PC-3 (cell line): ENCODE measurements around the gene ATP8A2. TPM values are rescaled to one million over a fixed set of nuclear protein-coding genes. Genes with fewer than 3 reads are reported as not detected.

Source experiments
- ATAC-seq: fragments of 200-7000 bp; cut with Tn5 transposase; 2 replicates; pipeline ENCODE4 v1.9.1; 2020; ENCODE audit warnings: mild to moderate bottlenecking, moderate library complexity
- BruUV-seq: library from RNA; stranded (reverse); fragments of 400-500 nt; replicated peaks from 2 replicates; lab custom pipeline; 2021; lab: Mats Ljungman, UMichigan
- CTCF ChIA-PET: fragments of 300-600 bp; sonication (Branson Sonifier 250); formaldehyde crosslinking; loops from one replicate; lab custom pipeline; 2022; ENCODE audit warnings: antibody characterized with exemption; lab: Charles Lee
- POLR2A ChIA-PET: fragments of 300-600 bp; sonication (Branson Sonifier 250); formaldehyde crosslinking; loops from one replicate; lab custom pipeline; 2022; ENCODE audit warnings: antibody characterized with exemption; ENCODE audit not compliant: unreplicated experiment; lab: Charles Lee
- DNase-seq: peaks from one replicate; pipeline ENCODE4 v3.0.0-alpha.2; 2015
- H2AFZ ChIP-seq: fragments of 300-600 bp; sonication (generic); 2 replicates; pipeline ENCODE4 v1.6.0; 2016; ENCODE audit warnings: antibody characterized with exemption, low read length
- H3F3A ChIP-seq: fragments of 300-600 bp; sonication (generic); one replicate; pipeline ENCODE4 v1.6.0; 2017; ENCODE audit warnings: antibody characterized with exemption, low read length, control low read depth, mild to moderate bottlenecking; ENCODE audit not compliant: unreplicated experiment
- H3K27ac ChIP-seq: fragments of 300-600 bp; sonication (generic); 2 replicates; pipeline ENCODE4 v1.5.1; 2016; ENCODE audit warnings: mild to moderate bottlenecking, low read length
- H3K27me3 ChIP-seq: fragments of 300-600 bp; sonication (generic); 2 replicates; pipeline ENCODE4 v1.6.1; 2016; ENCODE audit warnings: low read length, mixed read lengths
- H3K36me3 ChIP-seq: fragments of 300-600 bp; sonication (generic); 2 replicates; pipeline ENCODE4 v1.6.1; 2016; ENCODE audit warnings: low read depth, mixed run types, low read length, mixed read lengths
- H3K4me1 ChIP-seq: fragments of 300-600 bp; sonication (generic); 2 replicates; pipeline ENCODE4 v1.5.1; 2016; ENCODE audit warnings: low read length; ENCODE audit not compliant: insufficient read depth
- H3K4me2 ChIP-seq: fragments of 300-600 bp; sonication (generic); 2 replicates; pipeline ENCODE4 v1.6.0; 2016; ENCODE audit warnings: low read length
- H3K4me3 ChIP-seq: fragments of 300-600 bp; sonication (generic); 2 replicates; pipeline ENCODE4 v1.5.1; 2016; ENCODE audit warnings: mild to moderate bottlenecking, low read length, mixed read lengths
- H3K79me2 ChIP-seq: fragments of 300-600 bp; sonication (generic); 2 replicates; pipeline ENCODE4 v1.6.1; 2017; ENCODE audit warnings: low read length, mixed read lengths
- H3K9ac ChIP-seq: fragments of 300-600 bp; sonication (generic); 2 replicates; pipeline ENCODE4 v1.6.0; 2016; ENCODE audit warnings: mild to moderate bottlenecking, low read length
- H3K9me2 ChIP-seq: fragments of 300-600 bp; sonication (generic); replicated peaks from 2 replicates; pipeline ENCODE4 v1.6.1; 2016; ENCODE audit warnings: mixed run types, low read length, mixed read lengths
- H3K9me3 ChIP-seq: fragments of 300-600 bp; sonication (generic); 2 replicates; pipeline ENCODE4 v1.6.1; 2016; ENCODE audit warnings: low read length, mixed read lengths
- H4K20me1 ChIP-seq: fragments of 300-600 bp; sonication (generic); 2 replicates; pipeline ENCODE4 v1.6.1; 2016; ENCODE audit warnings: low read length, mixed read lengths
- CTCF ChIP-seq: fragments of 300-600 bp; sonication (generic); conservative IDR thresholded peaks from 2 replicates; pipeline ENCODE4 v1.5.1; 2017; ENCODE audit warnings: antibody characterized with exemption, low read depth, mild to moderate bottlenecking, low read length
- EZH2 ChIP-seq: fragments of 300-600 bp; sonication (generic); IDR thresholded peaks from one replicate; pipeline ENCODE4 v1.6.1; 2017; ENCODE audit warnings: antibody characterized with exemption, mild to moderate bottlenecking, low read length; ENCODE audit not compliant: unreplicated experiment
- EZH2phosphoT487 ChIP-seq: fragments of 300-600 bp; sonication (generic); IDR thresholded peaks from 2 replicates; pipeline ENCODE4 v1.6.1; 2018; ENCODE audit warnings: mild to moderate bottlenecking, antibody characterized with exemption, low read length, borderline replicate concordance
- intact Hi-C: fragments of 100-400 bp; cut with micrococcal nuclease; formaldehyde crosslinking; loops from 2 replicates; pipeline ENCODE4 v1.9.0; 2023
- total RNA-seq: library from RNA; depleted of rRNA; stranded (reverse); fragments of >200 nt; gene quantifications from 2 replicates; pipeline ENCODE4 v1.2.3, GENCODE V29; 2014

Gene ATP8A2
- total RNA-seq, 1 experiment from 2014 or later, result 0.04 TPM

GRCh38 chr13:25874064-25874737 lies 502.4 kb downstream of the ATP8A2 start:
- ChIA-PET CTCF (no interaction called here), POLR2A (no interaction called here)
- no peak overlapping the region for H2AFZ ChIP-seq
- DNase-seq, result no peak
- no peaks in the 10 kb centered on the region for H3F3A ChIP-seq
- TF ChIP-seq EZH2phosphoT487 (no peak), EZH2 (no peak), CTCF (no peak)
- no peak overlapping the region for H3K9ac ChIP-seq
- H4K20me1 ChIP-seq, result no peaks in the 10 kb centered on the region
- H3K27me3 ChIP-seq, result no peaks in the 10 kb centered on the region
- no peak overlapping the region for H3K4me2 ChIP-seq
- no peaks in the 10 kb centered on the region for H3K79me2 ChIP-seq
- H3K9me3 ChIP-seq, result no peaks in the 10 kb centered on the region
- intact Hi-C loops, result no loop called here
- H3K9me2 ChIP-seq, result no peaks in the 10 kb centered on the region
- H3K27ac ChIP-seq, result no peak overlapping the region
- BruUV-seq, result no TSS peak
- no peaks in the 10 kb centered on the region for H3K36me3 ChIP-seq
- H3K4me1 ChIP-seq, result no peaks in the 10 kb centered on the region
- H3K4me3 ChIP-seq, result no peak overlapping the region
- no peak for ATAC-seq

GRCh38 chr13:25874907-25875306 lies 503.1 kb downstream of the ATP8A2 start:
- Histone ChIP-seq H3K27me3 (no peaks in the 10 kb centered on the region), H3K9me2 (no peaks in the 10 kb centered on the region), H4K20me1 (no peaks in the 10 kb centered on the region), H3K79me2 (no peaks in the 10 kb centered on the region), H3K9me3 (no peaks in the 10 kb centered on the region), H3K4me1 (no peaks in the 10 kb centered on the region), H3K4me2 (no peak overlapping the region), H3K4me3 (no peak overlapping the region), H2AFZ (no peak overlapping the region), H3F3A (no peaks in the 10 kb centered on the region), H3K9ac (no peak overlapping the region), H3K27ac (no peak overlapping the region), H3K36me3 (no peaks in the 10 kb centered on the region)
- ChIA-PET POLR2A (no interaction called here), CTCF (no interaction called here)
- ATAC-seq, result no peak
- TF ChIP-seq CTCF (no peak), EZH2phosphoT487 (no peak), EZH2 (no peak)
- no TSS peak for BruUV-seq
- no peak for DNase-seq
- intact Hi-C loops, result no loop called here

- ChIA-PET POLR2A (no interaction called here), CTCF (no interaction called here)
- Histone ChIP-seq H3K36me3 (no peaks in the 10 kb centered on the region), H3F3A (no peaks in the 10 kb centered on the region), H3K9me3 (no peaks in the 10 kb centered on the region), H3K4me2 (no peak overlapping the region), H3K9ac (no peak overlapping the region), H3K27me3 (no peaks in the 10 kb centered on the region), H2AFZ (no peak overlapping the region), H3K79me2 (no peaks in the 10 kb centered on the region), H3K4me1 (no peaks in the 10 kb centered on the region), H3K27ac (no peak overlapping the region), H4K20me1 (no peaks in the 10 kb centered on the region), H3K4me3 (no peak overlapping the region), H3K9me2 (no peaks in the 10 kb centered on the region)
- intact Hi-C loops, result no loop called here
- no peak for ATAC-seq
- TF ChIP-seq CTCF, result no peak
- TF ChIP-seq EZH2phosphoT487, result no peak
- TF ChIP-seq EZH2, result no peak
- no TSS peak for BruUV-seq
- no peak for DNase-seq
These were observed 504.5 kb downstream of the ATP8A2 start for GRCh38 chr13:25876247-25876646.
